ENCODE measurements around the gene DTNB. TPM values are rescaled to one million over a fixed set of nuclear protein-coding genes. Genes with fewer than 3 reads are reported as not detected.

The DTNB gene
- polyA plus RNA-seq, 1 of the 3 experiments (the other 2 are of a cell fraction): 15.3 TPM

GRCh38 chr2:25478736-25479135, 194.6 kb downstream of the DTNB start:
- no peaks in the 10 kb centered on the region for H3K79me2 ChIP-seq (ENCODE audit: insufficient read depth)
- H2AFZ ChIP-seq (ENCODE audit: low read depth): no peak overlapping the region
- no peak for DNase-seq
- CTCF ChIA-PET: interaction anchor here (1.1 to 1.2 kb wide), 2 partner anchors 12 to 89 kb away, joined by 3 read pairs; no protein-coding TSS in a partner anchor
- no peaks in the 10 kb centered on the region for H4K20me1 ChIP-seq (ENCODE audit: insufficient read depth)
- no peaks in the 10 kb centered on the region for H3K9me2 ChIP-seq
- H3K36me3 ChIP-seq (replicated peaks in 1 of 2; ENCODE audit: control insufficient read depth in 1 of 2, insufficient read depth in 2 of 2, low read length in 1 of 2): peaks cover 0 to 6% of the 10 kb centered on the region in 2 experiments
- H3K4me1 ChIP-seq (ENCODE audit: control insufficient read depth in 1 of 2, insufficient read depth in 2 of 2, low read depth in 1 of 2, low read length in 1 of 2): peaks cover 7 to 8% of the 10 kb centered on the region in 2 experiments
- TF ChIP-seq SMC3 (IDR thresholded peaks at IDR 0.05; ENCODE audit: low read depth, low read length) (no peak), ELF1 (IDR thresholded peaks at IDR 0.05) (no peak), MEF2A (IDR thresholded peaks at IDR 0.05; ENCODE audit: borderline replicate concordance, low read depth) (no peak), USF1 (IDR thresholded peaks at IDR 0.05; ENCODE audit: borderline replicate concordance, low read depth) (no peak), REST (IDR thresholded peaks at IDR 0.05; ENCODE audit: low read depth, low read length) (no peak), IRF3 (IDR thresholded peaks at IDR 0.05; ENCODE audit: low read depth, low read length) (no peak), TAF1 (IDR thresholded peaks at IDR 0.05; ENCODE audit: borderline replicate concordance, low read depth, low read length) (no peak), CHD2 (IDR thresholded peaks at IDR 0.05; ENCODE audit: low read length, partially characterized antibody) (no peak), PBX3 (IDR thresholded peaks at IDR 0.05) (no peak)
- H3K4me3 ChIP-seq (ENCODE audit: low read depth in 2 of 2, low read length in 1 of 2): no peak overlapping the region
- peaks cover 5% of the 10 kb centered on the region for H3F3A ChIP-seq (replicated peaks; ENCODE audit: insufficient read depth)
- whole genome bisulfite sequencing (ENCODE audit: low lambda C conversion rate): 82% methylated on average over 11 of the region's 11 CpGs
- no peaks in the 10 kb centered on the region for H3K27me3 ChIP-seq (ENCODE audit: insufficient read depth)
- POLR2A ChIA-PET: no interaction called here
- H3K9ac ChIP-seq: no peak overlapping the region
- 0 out of 2 replicates have a peak, but pooled peaks cover 4% of the 10 kb centered on the region for H3K9me3 ChIP-seq
- no peak overlapping the region for H3K27ac ChIP-seq (ENCODE audit: low read depth in 2 of 2, low read length in 1 of 2)
- H3K4me2 ChIP-seq: no peak overlapping the region

Measured in SK-N-SH (cell line).